Stomach (tissue), 4 donors: Measurements from ENCODE around the gene NTRK2.

Experiments used
- EP300 ChIP-seq: sonication (generic); formaldehyde crosslinking; IDR thresholded peaks from one replicate; pipeline ENCODE4 v1.6.1; 2017; ENCODE audit warnings: antibody characterized with exemption
- POLR2A ChIP-seq, 4 donors: fragments of 450-650 bp; IDR thresholded peaks; one replicate each; pipeline ENCODE4 v1.6.1; 2016; ENCODE audit warnings: antibody characterized with exemption in 4 of 4, control low read depth in 2 of 4, mild to moderate bottlenecking in 1 of 4, moderate library complexity in 1 of 4
- TF ChIP-seq, protein P1 (sequence below), 7 experiments: fragments of 450-650 bp in 4 of 7; fragments of 200-600 bp in 3 of 7; sonication (generic) in 3 of 7; IDR thresholded peaks; one replicate each; pipeline ENCODE4 v1.5.1; 2016 to 2019; ENCODE audit warnings: antibody characterized with exemption in 7 of 7, control low read depth in 2 of 7, mild to moderate bottlenecking in 1 of 7

DNA sequence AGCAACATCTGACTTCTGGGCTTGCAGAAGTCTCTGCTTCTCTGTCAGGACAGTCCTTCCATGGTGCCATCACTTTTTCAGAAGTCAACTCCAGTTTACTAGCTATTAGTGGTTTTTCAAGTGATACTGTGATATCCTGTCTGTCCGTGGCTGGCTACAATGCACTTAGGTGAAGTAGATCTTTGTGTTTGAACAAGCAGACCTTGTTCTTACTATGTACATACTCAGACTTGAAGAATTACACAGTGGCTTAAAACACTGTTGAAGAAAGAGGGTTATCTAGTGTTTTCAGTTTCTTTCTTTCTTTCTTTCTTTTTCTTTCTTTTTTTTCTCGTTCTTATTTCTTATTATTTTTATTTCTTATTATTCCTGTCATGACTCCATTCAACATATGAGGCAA, 228.7 kb downstream of the NTRK2 start:
- TF ChIP-seq, protein P1, sequence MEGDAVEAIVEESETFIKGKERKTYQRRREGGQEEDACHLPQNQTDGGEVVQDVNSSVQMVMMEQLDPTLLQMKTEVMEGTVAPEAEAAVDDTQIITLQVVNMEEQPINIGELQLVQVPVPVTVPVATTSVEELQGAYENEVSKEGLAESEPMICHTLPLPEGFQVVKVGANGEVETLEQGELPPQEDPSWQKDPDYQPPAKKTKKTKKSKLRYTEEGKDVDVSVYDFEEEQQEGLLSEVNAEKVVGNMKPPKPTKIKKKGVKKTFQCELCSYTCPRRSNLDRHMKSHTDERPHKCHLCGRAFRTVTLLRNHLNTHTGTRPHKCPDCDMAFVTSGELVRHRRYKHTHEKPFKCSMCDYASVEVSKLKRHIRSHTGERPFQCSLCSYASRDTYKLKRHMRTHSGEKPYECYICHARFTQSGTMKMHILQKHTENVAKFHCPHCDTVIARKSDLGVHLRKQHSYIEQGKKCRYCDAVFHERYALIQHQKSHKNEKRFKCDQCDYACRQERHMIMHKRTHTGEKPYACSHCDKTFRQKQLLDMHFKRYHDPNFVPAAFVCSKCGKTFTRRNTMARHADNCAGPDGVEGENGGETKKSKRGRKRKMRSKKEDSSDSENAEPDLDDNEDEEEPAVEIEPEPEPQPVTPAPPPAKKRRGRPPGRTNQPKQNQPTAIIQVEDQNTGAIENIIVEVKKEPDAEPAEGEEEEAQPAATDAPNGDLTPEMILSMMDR (IDR thresholded peaks at IDR 0.05): no peak
- TF ChIP-seq EP300 (no peak), POLR2A (IDR thresholded peaks at IDR 0.05) (no peak)
